NCI-H1105 treated with DMSO at 0.1 percent for 48 hours (cell line): ENCODE data around the gene TMC4.
A peak's percentile ranks its signal among the peaks of the same experiment; 100 is the strongest.
"Not testable (repeated sequence)": the region's sequence is repeated elsewhere in the genome, so short reads cannot be mapped to it uniquely, and the experiment has no call there.

ENCODE experiments used
- DNase-seq: peaks from one replicate; lab custom pipeline; 2025; lab: John Stamatoyannopoulos, UW

The TMC4 gene

GRCh38 chr19:54179921-54180461 lies 7.0 kb upstream of the TMC4 start:
- DNase-seq, result peak; percentile 31

DNA sequence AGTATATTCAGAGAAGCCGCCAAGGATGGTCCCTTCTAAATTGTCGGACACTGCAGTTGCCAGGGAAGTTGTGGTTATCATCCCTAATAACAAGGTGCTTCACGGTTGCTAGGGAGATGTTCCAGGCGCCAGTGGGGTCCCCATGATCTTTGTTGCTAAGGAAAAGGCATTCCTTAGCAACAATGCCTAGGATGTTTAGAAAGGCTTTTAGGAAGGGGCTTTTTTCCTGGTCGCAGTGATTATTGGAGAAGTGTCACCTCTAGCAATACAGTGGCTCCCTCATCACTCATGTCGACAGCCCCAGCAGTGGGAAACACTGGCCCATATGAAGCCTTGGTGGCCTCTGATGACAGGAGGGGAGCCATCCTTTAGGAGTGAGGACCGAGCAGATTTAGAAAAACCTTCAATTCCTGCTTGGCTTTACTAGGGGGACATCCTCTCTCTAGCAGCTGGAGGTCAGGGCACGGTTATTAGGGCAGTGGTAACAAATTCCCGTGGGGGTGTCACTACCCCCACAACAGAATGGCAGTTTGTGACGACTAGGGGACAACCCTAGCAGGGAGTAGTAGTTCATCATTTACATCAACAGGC lies 6.4 kb upstream of the TMC4 start:
- DNase-seq, result no peak

GRCh38 chr19:54178581-54179261 lies 5.8 kb upstream of the TMC4 start:
- no peak for DNase-seq

DNA sequence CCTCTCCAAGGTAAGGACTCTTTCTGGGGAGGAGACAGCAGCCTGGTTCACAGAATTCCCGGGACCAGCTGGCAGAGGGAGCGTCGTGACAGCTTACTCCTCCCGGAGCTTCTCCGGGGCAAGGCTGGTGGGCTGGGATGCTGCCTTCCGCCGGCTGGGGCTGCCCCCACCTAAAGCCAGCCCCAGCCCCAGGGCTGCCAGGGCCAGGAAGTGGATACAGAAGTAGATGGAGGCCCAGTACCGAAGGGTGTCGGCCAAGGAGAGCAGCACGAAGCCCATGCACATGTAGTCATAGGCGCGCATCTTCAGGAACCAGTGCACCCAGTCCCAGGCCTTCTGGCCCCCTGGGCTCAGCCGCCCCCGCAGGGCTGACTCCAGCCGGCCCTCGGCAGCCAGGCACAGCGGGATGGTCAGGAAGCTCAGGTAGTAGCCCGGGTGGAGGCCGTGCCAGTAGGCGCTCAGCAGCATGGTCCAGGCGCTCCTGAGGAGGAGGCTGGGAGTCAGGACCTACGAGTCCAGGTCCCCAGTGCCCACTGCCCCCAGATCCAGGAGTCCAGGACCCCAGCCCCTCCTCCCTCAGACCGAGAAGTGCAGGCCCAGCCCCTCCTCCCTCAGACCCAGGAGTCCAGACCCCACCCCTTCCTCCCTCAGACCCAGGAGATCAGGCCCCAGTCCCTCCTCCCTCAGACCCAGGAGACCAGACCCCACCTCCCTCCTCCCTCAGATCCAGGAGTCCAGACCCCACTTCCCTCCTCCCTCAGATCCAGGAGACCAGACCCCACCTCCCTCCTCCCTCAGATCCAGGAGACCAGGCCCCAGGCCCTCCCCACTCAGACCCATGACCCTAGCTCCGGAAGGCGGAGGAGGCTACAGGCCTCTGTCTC lies 1.2 kb upstream of the TMC4 start:
- no peak for DNase-seq

- DNase-seq, result no peak
These were observed 369 bp upstream of the TMC4 start for GRCh38 chr19:54173359-54173699.

DNA sequence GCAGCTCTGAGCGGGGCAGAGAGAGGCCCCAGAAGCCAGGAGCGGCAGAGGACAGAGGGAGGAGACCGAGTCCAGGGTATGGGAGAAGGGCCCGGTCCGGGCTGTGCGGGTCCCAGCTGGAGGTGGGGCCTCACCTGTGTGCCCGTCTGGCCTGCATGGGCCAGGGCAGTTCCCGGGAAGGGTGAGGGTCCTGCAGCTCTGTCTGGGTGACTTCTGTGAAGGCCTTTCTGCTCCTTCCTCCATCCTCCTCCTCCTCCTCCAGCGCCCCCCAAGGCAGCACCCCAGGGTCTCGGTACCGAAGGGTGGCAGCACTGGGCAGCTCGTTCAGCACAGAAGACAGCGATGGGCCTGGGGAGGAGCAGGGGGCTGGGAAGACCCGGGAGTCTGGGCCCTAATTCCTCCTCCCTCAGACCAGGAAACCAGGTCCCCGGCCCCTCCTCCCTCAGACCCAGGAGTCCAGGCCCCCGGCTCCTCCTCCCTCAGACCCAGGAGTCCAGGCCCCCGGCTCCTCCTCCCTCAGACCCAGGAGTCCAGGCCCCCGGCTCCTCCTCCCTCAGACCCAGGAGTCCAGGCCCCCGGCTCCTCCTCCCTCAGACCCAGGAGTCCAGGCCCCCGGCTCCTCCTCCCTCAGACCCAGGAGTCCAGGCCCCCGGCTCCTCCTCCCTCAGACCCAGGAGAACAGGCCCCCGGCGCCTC lies 1.1 kb downstream of the TMC4 start:
- DNase-seq, result not testable (repeated sequence)

GRCh38 chr19:54169149-54169740 lies 3.7 kb downstream of the TMC4 start:
- no peak for DNase-seq

DNA sequence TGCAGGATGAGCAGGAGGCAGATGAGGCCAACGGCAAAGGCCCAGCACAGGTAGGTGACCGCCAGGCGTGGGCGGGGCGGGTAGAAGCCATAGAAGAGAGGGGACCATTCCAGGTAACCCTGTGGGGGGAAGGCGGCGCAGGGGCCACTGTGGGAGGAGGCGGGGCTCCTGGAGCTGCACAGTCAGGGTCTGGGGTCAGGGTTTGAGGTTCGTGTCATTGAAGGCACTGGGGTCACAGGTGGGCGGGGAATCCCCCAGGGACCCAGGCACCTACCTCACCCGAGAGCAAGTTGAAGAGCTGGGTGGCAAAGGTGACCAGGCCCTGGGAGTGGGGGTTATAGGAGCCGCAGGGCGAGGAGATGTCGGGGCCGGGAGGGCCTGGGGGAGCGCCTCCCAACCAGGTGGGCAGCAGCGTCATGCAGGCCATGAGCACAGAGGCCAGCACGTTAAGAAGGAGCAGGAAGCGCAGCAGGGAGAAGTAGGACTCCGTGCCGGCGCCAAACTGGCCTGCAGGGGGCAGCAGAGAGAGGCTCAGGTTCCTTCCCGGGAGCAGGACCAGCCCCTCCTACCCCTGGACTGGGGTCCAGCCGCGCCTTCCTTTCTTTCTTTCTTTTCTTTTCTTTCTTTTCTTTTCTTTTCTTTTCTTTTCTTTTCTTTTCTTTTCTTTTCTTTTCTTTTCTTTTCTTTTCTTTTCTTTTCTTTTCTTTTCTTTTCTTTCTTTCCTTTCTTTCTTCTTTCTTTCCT lies 4.6 kb downstream of the TMC4 start:
- DNase-seq, result peak; percentile 76

GRCh38 chr19:54165222-54165621 lies 7.7 kb downstream of the TMC4 start:
- DNase-seq, result no peak

DNA sequence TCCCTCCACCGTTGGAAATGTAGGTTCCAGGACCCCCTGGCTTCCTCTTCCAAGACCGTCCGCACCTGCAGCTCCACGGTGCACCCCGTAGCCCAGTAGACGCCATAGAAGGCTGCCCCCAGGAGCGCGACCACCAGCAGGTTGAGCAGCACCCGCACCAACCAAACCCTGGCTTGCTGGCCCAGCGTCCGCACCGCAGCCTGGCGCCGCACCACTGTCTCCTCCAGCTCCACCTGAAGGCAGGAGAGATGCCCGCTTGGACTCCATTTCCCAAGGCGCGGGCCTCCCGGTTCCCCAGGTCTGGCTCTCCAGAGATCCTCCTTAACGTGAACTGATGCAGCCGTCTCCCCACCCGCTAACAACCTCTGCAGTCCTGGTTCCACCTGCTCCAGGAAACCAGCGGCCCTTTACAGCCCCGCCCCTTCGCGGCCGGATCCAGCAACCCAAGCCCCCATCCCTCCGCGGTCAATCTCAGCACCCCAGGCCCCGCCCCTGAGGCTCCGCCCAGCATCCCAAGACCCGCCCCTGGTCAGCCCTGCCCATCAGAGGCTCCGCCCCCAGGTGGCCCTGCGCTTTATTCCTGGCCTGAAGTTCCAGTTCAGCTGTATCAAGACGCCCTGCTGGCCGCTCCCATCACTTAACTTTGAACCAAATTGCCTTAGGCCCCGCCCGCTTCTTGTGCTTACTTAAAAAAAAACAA lies 8.4 kb downstream of the TMC4 start:
- DNase-seq, result no peak

DNA sequence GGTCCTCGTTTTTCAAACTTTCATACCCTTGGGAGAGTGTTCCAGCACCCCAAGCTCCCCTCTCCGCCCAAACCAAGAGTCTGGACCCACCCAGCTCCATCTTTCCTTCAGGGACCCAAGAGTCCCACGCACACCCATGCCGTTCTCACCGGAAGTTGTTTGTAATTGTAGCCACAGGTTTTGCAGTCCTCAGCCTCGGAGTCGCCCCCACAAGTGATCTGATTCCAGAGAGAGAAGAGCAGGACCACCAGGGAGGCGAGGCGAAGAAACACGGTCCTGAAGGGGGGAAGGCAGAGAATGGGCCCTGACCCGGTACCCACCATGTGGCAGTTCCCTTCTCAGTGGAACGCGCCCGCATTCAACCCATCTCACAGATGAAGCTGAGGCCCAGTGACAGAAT lies 10.1 kb downstream of the TMC4 start:
- no peak for DNase-seq

DNA sequence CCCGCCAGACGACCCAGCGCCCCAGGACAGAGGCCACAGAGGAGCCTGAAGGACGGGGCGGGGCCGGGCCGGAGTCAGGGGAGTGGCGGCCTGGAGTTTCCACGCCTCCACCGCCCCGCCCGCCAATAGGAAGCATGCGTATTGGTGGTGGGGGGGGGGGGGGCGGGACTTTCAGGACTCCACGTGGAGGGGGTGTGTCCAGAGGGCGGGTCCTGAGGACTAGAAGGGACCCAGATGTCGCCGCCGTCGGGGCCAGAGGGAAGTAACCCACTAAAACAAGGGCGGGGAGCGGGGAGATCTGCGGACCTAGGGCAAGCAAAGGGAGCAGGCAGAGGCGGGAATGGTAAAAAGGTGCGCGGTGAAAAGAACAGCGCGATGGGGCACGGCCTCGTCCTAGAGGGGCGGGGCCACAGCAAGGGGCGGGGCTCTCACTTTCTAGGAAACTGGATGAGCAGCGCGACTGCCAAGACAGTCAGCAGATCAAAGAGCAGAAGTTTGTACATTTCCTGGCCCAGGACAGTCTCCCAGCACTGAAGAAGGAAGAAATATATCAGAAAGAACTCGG lies 10.6 kb downstream of the TMC4 start:
- DNase-seq, result no peak

- no peak for DNase-seq
These were observed 12.1 kb downstream of the TMC4 start for GRCh38 chr19:54160854-54161253.

DNA sequence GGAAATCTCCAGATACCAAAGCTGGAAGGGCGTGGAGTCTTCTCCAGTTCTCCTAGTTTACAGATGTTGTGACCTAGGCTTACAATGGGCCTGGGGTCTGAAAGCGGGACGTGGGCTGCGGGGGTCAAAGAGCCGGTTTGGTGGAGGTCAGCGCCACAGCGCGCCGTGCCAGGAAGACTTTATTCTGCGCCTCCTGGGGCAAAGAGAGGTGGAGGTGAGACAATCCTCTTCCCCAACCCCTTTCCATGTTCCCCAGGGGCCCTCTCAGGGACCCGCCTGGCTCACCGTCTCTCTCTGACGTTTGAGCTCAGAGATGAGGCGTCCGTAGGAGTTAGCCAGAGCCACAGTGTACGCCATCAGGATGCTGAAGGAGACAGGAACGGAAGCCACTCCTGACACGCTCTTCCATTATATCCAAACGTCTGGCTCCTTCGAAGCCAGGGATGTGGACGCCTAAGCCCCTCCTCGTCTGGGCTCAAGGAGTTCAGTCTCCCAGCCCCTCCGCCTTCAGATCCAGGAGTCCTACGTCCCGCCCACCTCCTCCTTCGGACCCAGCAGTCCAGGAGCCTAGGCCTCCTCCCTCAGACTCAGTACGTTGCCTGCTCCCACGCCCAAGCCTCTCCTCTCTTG lies 12.7 kb downstream of the TMC4 start:
- DNase-seq, result peak; percentile 39

- peak; percentile 100 for DNase-seq
These were observed 13.4 kb downstream of the TMC4 start, which contains the start of gene LENG1 for GRCh38 chr19:54159352-54160181. Gene LENG1, minus strand, starts transcription at chr19:54159721. Its CDS starts 26 bp downstream, at chr19:54159695.

DNA sequence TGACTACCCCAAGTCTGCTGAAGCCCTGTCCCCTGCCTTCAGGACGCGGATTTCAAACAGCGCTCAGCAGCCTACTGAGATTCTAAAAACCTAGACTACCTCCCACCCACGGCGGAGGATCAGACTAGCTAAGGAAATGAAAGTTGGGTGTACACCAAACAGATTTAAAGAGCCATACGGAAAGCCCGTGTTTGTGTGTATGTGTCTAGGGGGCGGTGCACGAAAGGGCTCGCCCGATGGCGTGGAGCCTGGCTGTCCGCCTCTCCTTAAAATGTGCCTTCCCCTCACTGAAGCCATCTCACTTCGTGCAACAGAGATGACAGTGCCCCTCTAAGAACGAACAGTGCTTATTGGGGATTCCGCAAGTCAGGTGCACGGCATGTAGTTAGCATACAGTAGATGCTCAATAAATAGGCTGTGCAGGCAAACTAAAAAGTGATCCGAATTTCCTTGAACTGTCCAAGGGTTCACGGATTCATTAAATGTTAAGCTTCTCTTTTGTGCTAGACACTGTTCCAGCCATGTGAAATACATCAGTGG lies 14.1 kb downstream of the TMC4 start:
- DNase-seq, result no peak

- DNase-seq, result no peak
These were observed 16.0 kb downstream of the TMC4 start for GRCh38 chr19:54156953-54157352.

DNA sequence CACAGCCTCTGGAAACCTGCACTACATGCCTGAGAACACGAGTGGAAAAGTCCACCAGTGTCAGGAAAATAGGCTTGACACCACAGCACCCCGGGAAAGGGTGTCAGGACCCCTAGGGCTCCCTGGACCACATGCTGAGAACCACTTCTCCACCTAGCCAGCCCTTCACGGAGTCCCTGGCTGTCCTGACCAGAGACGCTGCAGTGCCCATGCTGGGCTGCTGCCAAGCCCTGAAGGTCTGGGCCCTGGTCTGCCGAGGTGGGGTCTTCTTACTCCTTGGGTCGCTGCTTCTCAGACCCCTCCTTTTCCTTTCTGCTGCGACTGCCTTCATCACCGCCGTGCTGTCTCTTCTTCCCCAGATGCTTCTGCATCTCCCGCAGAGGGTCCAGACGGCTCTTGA lies 16.5 kb downstream of the TMC4 start:
- no peak for DNase-seq
